ENCODE results near the gene ITPKB.

- peak in 4 of 7 experiments; percentile 13 to 36 (median 20) for TF ChIP-seq CTCF (IDR thresholded peaks at IDR 0.05)
- no peak for TF ChIP-seq POLR2A (IDR thresholded peaks at IDR 0.05)
Observed at GRCh38 chr1:226687426-226687825, 51.7 kb downstream of the ITPKB start.
